Epithelial cell of esophagus (primary cell): ENCODE data around the gene HSPA4.

Source experiments
- DNase-seq: peaks from one replicate; pipeline ENCODE4 v3.0.0; 2010; ENCODE audit warnings: low read depth
- H3K4me3 ChIP-seq: 2 replicates; pipeline ENCODE4 v1.5.1; 2011; ENCODE audit warnings: mild to moderate bottlenecking, low read length, control low read depth
- TF ChIP-seq, protein P1 (sequence below): IDR thresholded peaks from 2 replicates; pipeline ENCODE4 v1.5.1; 2011; ENCODE audit warnings: low read depth, mild to moderate bottlenecking, low read length, control low read depth, inconsistent platforms; ENCODE audit not compliant: insufficient read depth; ENCODE audit errors: missing control alignments

HSPA4 gene

DNA sequence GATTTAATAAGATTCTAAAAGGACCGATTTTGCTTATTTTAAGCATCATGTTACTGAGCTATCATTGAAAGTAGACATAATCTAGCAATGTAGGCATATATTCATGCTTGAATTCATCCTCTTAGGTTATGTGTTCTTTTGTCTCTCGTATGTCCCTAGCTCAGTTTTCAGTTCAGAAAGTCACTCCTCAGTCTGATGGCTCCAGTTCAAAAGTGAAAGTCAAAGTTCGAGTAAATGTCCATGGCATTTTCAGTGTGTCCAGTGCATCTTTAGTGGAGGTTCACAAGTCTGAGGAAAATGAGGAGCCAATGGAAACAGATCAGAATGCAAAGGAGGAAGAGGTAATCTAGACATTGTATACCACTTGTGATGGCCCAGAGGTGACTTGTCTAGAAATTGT is 39.2 kb downstream of the HSPA4 start:
- TF ChIP-seq, protein P1, sequence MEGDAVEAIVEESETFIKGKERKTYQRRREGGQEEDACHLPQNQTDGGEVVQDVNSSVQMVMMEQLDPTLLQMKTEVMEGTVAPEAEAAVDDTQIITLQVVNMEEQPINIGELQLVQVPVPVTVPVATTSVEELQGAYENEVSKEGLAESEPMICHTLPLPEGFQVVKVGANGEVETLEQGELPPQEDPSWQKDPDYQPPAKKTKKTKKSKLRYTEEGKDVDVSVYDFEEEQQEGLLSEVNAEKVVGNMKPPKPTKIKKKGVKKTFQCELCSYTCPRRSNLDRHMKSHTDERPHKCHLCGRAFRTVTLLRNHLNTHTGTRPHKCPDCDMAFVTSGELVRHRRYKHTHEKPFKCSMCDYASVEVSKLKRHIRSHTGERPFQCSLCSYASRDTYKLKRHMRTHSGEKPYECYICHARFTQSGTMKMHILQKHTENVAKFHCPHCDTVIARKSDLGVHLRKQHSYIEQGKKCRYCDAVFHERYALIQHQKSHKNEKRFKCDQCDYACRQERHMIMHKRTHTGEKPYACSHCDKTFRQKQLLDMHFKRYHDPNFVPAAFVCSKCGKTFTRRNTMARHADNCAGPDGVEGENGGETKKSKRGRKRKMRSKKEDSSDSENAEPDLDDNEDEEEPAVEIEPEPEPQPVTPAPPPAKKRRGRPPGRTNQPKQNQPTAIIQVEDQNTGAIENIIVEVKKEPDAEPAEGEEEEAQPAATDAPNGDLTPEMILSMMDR, result no peak
- no peak overlapping the region for H3K4me3 ChIP-seq
- no peak for DNase-seq

DNA sequence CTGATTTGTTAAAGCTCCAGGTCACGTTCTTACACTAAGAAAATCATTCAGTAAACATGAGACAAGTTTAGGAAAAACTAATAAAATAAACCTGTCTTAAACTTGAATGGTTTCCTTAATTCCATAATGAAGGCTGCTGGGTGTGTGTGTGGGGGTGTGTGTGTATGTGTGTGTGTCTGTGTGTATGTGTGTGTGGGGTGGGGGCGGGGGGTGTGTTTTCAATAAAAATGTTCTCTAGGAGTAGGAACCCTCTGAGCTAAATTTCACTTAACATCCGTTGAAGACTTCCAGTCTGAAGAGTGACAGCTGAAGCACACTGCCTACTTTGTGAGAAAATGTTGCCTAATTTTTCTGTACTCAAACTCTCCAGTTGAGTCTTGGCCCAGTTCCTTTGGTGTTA is 54.5 kb downstream of the HSPA4 start:
- H3K4me3 ChIP-seq, result no peak overlapping the region
- no peak for DNase-seq
- TF ChIP-seq, protein P1, result no peak

DNA sequence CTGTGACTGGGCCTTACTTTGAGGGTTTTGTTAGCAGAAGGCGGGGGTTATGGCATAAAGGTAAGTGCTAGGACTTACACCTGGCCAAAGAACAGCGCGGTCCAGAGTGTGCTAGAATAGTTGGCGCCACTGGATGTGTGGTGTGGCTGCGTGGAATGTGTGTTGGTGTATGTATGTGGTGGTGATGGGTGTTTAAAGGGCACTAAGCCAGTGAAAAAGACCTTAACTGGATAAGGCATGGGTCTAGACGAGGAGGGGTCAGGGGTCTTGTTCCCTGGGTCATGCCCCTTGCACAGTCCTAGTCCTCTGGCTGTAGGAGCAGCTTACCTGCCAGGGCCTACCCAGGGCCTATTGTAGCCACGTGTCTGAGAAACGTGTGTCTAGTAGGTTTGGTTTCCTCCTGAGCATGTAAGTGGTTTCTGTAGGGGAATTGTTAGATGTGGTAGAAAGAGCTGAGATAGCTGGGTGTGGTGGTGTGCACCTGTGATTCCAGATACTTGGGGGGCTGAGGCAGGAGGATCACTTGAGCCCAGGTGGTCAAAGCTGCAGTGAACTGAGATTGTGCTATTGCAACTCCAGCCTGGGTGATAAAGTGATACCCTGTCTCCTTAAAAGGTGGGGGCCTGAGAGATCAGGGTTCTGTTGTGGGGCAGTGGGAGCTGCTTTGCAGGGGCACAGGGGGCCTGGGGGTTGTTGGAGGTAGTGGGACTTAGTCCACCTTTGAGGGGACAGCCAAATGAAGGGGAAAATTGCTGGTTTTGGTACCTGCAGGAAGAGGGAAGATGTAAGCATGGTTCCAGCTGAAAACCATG is 55.2 kb downstream of the HSPA4 start:
- no peak for DNase-seq
- TF ChIP-seq, protein P1, result no peak
- no peak overlapping the region for H3K4me3 ChIP-seq

DNA sequence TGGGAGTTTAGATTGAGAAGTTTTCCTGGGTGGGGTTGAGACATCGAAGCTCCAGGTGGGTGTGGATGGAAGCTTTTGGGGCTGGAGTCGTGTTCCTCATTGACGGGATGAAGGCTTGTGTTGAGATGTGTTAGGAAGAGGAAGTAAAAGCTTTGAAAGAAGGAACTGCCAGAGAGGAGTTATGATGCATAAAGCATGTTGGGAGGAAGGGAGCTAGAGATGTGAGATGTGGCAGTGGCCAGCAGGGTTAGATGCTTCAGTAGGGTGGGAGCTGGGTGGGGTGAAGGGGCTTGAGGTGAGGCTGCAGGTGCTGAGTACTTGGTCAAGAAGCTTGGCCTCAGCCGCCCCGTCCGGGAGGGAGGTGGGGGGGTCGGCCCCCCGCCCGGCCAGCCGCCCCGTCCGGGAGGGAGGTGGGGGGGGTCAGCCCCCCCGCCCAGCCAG is 56.7 kb downstream of the HSPA4 start:
- no peak overlapping the region for H3K4me3 ChIP-seq
- no peak for DNase-seq
- TF ChIP-seq, protein P1, result no peak

DNA sequence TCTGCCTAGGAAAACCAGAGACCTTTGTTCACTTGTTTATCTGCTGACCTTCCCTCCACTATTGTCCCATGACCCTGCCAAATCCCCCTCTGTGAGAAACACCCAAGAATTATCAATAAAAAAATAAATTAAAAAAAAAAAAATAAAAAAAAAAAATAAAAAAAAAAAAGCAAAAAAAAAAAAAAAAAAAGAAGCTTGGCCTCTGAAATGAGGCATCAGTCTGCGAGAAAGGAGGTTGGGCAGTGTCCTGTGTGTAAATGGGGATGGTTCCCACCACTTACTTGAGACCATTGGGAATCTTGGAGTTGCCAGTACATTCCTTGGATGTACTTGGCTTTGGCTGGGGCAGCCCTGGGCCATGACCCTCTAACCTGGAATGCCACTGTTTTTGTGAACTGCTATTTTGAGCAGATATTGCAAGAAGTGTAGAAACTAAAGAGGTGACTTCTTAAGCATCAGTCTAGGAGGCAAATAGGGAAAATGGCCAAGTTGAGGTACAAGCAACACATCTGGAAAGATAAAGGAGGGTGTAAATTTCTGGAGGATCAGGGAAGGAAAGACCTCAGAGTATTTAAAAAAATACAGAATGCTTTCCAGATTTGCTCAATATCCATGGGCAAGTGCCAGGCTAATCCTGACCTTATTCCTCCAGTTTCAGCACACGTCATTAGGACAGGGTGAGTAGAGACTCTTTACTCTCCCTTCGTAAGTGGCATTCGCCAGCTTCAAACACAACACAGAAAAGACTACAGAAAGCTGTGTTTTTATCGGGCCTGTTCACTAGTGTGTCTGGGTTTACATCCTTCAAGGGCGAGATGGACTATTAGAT is 58.1 kb downstream of the HSPA4 start:
- TF ChIP-seq, protein P1, result no peak
- no peak for DNase-seq
- H3K4me3 ChIP-seq, result no peak overlapping the region

DNA sequence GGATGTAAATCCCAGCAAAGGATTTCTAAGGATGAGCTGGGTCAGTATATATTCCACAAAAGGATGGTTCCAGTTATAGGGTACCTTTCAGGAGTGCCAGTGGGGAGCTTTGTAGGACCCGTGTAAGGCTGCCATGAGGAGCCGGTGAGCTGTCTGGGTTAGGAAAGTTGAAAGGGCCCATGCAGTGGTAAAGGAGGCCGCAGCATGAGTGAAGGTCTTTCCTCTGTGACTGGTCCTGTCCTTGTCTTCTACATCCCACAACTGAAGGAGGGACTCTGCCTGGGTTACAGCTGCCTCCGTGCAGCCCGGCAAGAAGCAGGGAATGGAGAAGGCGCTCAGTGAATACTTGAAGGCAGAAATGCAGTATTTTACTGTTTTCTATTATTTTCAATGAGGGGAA is 58.9 kb downstream of the HSPA4 start:
- H3K4me3 ChIP-seq, result no peak overlapping the region
- DNase-seq, result no peak
- TF ChIP-seq, protein P1, result no peak
